HEK293 (cell line): Measurements from ENCODE around the gene PTPN11.

Source experiments
- KLF16 ChIP-seq: fragments of 450-650 bp; formaldehyde crosslinking; IDR thresholded peaks from 2 replicates; pipeline ENCODE4 v1.5.1; 2017; ENCODE audit warnings: missing biosample characterization, missing genetic modification characterization
- TF ChIP-seq, protein P1 (sequence below): fragments of 450-650 bp; formaldehyde crosslinking; IDR thresholded peaks from 2 replicates; pipeline ENCODE4 v1.5.1; 2016; ENCODE audit warnings: missing biosample characterization, missing genetic modification characterization
- TF ChIP-seq, protein P2 (sequence below): fragments of 450-650 bp; formaldehyde crosslinking; IDR thresholded peaks from 2 replicates; pipeline ENCODE4 v1.5.1; 2016; ENCODE audit warnings: missing biosample characterization, missing genetic modification characterization, borderline replicate concordance

DNA sequence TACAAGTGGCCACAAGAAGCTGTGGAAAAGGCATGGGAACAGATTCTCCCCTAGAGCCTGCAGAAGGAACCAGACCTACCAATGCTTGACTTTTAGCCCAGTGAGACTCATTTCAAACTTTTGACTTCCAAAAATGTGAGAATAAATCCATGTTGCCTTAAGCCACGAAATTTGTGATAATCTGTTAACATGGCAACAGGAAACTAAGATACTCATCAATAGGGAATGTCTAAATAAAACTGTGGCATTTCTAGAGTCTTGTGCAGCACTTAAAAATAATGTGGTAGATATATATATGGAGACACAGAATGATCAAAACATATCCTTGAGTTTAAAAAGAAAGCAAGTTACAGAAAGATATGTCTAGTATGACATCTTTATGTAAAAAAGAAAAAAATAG lies 48.5 kb upstream of the PTPN11 start:
- TF ChIP-seq, protein P1, sequence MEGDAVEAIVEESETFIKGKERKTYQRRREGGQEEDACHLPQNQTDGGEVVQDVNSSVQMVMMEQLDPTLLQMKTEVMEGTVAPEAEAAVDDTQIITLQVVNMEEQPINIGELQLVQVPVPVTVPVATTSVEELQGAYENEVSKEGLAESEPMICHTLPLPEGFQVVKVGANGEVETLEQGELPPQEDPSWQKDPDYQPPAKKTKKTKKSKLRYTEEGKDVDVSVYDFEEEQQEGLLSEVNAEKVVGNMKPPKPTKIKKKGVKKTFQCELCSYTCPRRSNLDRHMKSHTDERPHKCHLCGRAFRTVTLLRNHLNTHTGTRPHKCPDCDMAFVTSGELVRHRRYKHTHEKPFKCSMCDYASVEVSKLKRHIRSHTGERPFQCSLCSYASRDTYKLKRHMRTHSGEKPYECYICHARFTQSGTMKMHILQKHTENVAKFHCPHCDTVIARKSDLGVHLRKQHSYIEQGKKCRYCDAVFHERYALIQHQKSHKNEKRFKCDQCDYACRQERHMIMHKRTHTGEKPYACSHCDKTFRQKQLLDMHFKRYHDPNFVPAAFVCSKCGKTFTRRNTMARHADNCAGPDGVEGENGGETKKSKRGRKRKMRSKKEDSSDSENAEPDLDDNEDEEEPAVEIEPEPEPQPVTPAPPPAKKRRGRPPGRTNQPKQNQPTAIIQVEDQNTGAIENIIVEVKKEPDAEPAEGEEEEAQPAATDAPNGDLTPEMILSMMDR (tag by site-specific recombination): no peak
- TF ChIP-seq KLF16 (tag by site-specific recombination): no peak
- TF ChIP-seq, protein P2, sequence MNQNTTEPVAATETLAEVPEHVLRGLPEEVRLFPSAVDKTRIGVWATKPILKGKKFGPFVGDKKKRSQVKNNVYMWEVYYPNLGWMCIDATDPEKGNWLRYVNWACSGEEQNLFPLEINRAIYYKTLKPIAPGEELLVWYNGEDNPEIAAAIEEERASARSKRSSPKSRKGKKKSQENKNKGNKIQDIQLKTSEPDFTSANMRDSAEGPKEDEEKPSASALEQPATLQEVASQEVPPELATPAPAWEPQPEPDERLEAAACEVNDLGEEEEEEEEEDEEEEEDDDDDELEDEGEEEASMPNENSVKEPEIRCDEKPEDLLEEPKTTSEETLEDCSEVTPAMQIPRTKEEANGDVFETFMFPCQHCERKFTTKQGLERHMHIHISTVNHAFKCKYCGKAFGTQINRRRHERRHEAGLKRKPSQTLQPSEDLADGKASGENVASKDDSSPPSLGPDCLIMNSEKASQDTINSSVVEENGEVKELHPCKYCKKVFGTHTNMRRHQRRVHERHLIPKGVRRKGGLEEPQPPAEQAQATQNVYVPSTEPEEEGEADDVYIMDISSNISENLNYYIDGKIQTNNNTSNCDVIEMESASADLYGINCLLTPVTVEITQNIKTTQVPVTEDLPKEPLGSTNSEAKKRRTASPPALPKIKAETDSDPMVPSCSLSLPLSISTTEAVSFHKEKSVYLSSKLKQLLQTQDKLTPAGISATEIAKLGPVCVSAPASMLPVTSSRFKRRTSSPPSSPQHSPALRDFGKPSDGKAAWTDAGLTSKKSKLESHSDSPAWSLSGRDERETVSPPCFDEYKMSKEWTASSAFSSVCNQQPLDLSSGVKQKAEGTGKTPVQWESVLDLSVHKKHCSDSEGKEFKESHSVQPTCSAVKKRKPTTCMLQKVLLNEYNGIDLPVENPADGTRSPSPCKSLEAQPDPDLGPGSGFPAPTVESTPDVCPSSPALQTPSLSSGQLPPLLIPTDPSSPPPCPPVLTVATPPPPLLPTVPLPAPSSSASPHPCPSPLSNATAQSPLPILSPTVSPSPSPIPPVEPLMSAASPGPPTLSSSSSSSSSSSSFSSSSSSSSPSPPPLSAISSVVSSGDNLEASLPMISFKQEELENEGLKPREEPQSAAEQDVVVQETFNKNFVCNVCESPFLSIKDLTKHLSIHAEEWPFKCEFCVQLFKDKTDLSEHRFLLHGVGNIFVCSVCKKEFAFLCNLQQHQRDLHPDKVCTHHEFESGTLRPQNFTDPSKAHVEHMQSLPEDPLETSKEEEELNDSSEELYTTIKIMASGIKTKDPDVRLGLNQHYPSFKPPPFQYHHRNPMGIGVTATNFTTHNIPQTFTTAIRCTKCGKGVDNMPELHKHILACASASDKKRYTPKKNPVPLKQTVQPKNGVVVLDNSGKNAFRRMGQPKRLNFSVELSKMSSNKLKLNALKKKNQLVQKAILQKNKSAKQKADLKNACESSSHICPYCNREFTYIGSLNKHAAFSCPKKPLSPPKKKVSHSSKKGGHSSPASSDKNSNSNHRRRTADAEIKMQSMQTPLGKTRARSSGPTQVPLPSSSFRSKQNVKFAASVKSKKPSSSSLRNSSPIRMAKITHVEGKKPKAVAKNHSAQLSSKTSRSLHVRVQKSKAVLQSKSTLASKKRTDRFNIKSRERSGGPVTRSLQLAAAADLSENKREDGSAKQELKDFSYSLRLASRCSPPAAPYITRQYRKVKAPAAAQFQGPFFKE: no peak
